GM19351 (cell line): ENCODE results near the gene FUT2.

Source experiments
- ATAC-seq: cut with Tn5 transposase; IDR thresholded peaks from one replicate; pipeline ENCODE4 v1.9.1; 2021; ENCODE audit warnings: mild to moderate bottlenecking, moderate library complexity; ENCODE audit not compliant: unreplicated experiment

Gene FUT2

DNA sequence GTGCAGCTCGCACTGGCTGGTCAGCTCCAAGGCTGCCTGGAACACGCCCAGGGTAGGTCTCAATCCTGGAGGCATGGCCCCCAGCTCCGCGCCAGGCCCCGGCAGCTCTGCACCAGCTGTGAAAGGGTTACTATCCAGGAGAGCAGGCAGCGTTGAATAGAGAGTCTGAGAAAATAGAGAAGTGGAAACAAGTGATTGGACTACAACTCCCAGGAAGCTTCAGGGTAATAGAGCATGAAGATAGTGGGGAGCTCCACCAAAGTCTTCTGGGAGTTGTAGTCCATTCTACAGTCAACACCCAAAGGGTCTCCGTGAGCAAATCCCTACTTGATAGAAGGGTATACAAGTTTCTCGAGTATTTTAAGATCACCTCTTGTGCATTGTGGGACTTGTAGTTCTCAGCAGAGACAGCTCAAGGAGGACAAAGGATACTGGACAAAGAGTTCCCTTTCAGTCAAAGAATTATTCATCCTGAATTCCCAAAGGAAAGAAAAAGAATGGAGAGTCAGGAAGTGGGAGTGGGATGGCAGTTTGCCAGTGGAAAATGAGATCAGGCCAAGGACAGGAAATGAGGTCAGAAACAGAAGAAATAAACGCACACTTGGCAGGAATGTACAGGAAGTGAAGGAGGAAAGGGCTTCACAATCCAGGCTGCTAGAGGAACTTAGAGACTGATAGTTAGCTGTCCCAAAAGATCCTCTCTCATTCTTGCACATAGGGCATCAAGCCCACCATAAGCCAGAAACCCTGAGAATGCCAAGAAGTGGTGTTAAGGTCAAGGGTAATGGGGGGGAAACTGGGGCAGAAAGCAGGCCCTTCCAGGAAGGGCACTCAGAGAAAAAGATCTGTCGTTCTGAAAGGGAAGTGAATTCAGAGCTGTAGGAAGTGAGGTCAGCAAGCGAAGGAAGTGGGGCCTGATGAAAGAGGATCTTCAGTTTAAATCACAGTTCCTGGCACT is 29.3 kb downstream of the FUT2 start:
- ATAC-seq: no peak

DNA sequence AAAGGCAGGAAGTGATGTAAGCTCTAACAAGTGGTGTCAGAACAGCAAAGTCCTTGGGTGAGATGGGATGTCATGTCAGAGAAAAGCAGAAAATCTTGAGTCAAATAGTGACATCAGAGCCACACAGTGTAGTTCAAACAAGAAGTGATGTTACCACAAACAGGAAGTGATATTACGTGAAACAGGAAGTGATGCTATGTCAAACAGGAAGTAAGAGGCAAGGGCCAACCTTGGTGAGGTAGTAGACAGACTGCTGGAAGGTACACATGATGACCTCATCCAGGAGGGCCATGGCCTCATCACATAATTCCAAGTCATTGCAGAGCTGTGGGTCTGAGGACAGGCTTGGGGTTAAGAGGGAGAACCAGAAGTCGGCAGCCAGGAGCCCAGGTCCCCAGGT is 30.8 kb downstream of the FUT2 start:
- no peak for ATAC-seq

DNA sequence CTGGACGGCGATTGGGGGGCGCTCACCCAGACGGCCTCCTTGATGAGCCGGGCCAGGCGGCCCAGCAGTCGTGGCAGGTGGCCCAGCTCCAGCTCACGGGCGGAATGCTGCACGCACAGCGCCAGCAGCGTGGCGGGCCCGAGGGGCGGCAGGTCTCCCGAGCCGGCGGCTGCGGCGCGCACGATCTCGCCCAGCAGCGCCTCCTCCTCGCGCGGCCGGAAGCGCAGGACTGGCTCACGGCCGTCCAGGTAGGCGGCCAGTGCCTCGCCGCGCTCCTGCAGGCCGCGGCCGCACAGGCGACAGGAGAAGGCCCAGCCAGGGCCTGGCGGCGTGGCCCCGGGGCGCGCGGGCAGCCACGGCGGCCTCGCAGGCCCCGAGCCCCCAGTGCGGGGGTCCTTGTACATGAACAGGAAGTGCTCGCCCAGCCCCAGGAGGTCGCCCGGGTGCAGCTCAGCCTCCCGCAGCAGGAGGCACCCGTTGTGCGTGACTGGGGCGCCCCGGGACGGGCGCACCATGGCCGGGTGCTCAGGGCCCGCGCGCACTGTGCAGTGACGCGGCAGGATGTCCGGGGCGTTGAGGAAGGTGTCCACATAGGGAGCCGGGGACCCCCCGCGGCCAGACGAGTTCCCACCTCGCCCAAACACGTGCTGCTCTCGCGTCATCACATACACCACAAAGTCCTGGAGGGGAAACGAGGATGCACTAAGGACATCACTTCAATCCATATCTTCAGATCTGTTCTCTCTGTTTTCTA is 33.3 kb downstream of the FUT2 start:
- ATAC-seq: no peak

DNA sequence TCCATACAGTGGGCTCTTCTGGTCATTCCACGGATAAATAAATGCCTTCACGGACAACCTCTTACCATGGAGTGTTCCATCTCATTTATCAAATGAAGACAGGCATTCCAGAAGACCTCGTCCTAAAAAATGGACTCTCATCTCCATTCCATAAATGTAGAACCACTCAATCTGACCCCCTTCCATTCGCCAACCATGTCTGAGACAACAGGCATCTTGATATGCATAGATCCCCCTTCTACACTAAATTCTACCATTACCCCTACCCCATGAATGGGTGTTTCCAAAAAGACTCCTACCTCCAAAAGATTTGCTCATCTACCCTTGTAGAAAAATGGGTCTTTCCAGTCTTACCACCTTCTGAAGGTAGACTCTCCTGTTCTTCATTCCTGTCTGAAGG is 35.7 kb downstream of the FUT2 start:
- no peak for ATAC-seq

DNA sequence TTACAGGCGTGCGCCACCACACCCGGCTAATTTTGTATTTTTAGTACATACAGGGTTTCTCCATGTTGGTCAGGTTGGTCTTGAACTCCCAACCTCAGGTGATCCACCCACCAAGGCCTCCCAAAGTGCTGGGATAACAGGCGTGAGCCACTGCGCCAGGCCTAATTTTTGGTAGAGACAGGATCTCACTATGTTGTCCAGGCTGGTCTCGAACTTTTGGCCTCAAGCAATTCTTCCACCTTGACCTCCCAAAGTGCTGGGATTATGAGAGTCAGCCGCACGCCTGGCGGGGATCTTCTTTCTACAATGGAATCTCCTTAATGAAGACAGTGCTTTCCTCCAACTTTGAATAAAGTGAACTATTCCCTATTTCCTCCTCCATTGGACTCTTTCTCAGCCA is 38.9 kb downstream of the FUT2 start:
- no peak for ATAC-seq

DNA sequence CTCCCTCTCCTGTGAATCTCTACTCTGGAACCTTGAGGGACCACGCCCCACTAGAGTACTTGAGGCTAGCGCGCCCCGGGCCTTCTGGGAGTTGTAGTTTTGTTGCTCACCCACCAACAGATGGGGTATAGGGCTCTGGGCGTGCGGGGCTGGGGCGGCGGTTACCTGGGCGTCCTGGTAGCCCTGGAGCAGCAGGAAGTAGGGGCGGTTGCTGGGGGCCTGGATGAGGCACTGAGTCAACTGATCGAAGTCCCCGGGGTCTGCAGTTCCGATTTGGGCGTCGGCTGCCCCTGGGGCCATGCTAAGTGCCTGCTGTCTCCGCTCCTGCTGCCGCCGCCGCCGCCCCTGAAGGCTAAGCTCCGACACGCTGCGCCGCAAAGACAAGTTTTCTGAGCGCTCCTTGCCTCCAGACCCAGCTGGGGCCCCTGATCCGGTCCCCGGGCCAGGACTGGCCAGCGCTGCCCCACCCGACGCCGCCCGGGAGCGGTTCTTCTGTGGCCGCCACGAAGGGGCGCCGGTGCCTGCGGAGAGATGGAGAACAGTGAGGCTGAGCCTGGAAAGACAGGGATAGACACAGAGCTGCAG is 39.4 kb downstream of the FUT2 start:
- no peak for ATAC-seq

DNA sequence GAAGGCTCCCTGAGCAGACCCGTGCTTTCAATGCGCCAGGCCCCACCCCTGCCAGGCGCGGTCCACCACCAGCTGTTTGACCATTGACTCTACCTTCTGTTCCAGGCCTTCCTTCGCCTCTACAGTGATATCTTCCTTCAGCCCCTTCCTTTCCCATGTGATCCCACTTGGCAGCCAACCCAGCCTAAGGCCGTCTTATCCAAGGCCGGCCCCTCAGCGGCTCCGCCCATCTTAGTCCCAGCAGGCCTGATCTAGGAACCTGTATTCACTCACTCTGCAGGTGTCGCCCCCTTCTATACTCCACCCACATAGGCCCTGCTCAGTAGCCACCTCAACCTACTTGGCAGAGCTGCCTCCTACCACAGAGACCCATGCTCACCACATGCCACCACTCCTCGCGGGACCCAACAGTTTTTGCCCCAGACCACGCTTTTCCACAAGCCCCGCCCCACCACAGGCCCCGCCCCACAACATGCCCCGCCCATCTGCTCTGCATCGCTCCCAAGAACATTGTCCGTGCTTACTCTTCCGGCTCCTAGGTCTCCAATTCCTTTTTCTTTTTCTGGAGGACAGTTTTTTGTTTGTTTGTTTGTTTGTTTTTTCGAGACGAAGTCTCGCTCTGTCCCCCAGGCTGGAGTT is 41.7 kb downstream of the FUT2 start:
- no peak for ATAC-seq

DNA sequence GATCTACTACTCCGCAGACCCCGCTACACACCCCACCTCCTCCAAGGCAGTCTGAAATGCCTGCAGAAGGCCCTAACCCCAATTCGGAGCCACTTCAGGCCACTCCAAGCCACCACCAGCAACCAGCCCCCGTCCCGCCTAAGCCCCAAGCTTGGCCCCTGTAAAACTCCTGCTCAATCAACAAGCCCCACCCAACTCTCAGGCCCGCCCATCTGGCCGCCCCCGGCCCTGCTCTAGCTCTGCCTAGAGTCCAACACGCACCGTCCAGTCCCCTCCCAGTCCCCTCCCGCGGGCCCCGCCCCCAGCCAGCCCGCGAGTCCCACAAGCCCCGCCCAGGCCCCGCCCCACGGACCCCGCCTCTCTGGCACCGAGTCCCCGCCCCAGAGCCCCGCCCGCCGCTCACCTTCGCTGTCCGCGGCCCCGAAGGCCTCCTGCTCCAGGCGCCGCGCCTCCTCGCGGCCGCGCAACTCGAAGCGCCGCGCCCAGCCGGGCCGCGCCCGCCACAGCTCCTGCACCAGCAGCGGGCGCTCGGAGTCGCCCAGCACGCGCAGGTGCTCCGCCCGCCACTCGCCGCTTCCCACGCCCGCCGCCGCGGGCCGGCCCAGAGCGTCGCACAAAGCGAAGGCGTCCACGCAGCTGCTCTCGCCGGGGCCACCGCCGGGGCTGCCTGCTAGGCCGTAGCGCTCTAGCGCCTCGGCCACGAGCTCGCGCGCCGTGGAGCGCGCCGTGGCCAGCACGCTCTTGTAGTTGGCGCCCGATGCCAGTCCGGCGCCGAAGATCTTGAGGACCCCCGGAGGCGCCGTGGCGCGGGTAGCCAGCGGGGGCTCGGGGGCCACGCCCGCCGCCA is 43.0 kb downstream of the FUT2 start:
- peak; percentile 90 for ATAC-seq

DNA sequence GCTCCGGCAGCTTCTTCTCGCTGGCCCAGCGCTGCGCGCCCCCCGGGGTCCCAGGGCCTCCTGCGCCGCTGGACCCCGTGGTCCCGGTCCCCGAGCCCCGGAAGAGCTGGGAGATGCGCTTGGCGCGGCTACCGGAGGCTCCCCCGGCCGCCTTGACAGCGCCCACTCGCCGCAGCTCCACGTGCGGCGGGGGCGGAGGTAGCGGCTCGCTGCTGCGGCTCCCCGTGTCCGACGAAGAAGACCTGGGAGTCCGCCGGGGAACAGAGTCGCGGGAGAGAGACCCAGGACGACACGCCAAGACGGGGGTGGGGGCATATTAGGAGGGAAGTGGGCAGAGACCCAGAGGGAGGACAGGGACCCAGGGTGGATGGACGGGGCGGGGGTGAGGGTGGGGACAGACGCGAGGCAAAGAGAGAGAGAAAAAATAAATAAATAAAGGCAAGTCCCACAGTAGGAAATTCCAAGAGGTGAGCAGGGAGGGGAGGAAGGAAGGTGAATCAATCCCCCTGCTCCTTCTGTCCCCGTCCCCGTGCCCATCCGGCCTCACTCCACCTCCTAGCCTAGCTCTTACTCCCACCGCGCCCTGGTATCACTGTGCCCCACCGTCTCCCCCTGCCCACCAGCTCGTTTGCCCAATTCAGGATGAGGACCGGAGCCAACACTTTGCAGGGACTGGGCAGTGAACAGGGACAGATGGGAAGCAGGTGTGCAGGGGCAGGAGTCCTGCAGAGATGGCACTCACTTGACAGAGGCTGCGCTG is 43.8 kb downstream of the FUT2 start:
- ATAC-seq: no peak

DNA sequence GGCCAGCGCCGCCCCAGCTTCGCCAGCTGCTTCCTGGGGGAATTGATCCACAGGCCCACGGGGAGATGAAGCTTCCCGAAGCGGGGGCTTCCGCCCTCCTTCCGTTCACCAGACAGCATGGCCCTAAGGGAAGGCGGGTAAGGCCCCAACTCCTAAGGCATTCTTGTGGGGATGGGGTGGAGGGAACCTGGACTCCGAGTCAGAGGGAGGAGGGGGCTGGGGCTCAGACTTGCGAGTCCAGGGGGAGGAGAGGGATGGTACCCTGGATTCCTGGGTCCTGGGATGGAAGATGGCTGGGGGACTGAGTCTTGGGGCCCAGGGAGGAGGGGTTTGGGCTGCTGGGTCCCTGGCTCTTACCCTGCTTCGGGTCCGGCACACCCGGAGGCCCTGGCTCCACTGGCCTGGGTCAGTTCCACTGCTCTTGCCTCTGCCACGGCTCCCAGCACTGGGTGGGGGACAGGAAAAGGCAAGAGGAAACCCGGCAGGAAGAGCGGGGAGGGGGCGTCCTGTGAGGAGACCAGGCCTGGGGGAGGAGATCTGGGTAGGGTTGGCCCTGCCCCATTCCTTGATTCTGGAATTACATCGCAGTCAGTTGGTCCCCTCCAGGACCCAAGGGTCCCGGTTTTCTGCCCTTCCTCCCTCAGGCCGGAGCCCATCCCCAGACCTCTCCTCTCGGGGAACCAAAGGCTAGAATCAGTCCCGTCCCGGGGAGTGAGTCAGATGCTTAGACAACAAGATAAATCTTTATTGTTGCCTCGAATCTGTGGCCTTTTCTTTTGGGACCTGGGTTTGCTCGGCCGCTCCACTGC is 44.6 kb downstream of the FUT2 start, which contains the start of gene RASIP1:
RASIP1 (minus strand) TSS at position 447 of the 809 bp plus-strand sequence; CDS start at position 119, 328 bp downstream.
- ATAC-seq: no peak

DNA sequence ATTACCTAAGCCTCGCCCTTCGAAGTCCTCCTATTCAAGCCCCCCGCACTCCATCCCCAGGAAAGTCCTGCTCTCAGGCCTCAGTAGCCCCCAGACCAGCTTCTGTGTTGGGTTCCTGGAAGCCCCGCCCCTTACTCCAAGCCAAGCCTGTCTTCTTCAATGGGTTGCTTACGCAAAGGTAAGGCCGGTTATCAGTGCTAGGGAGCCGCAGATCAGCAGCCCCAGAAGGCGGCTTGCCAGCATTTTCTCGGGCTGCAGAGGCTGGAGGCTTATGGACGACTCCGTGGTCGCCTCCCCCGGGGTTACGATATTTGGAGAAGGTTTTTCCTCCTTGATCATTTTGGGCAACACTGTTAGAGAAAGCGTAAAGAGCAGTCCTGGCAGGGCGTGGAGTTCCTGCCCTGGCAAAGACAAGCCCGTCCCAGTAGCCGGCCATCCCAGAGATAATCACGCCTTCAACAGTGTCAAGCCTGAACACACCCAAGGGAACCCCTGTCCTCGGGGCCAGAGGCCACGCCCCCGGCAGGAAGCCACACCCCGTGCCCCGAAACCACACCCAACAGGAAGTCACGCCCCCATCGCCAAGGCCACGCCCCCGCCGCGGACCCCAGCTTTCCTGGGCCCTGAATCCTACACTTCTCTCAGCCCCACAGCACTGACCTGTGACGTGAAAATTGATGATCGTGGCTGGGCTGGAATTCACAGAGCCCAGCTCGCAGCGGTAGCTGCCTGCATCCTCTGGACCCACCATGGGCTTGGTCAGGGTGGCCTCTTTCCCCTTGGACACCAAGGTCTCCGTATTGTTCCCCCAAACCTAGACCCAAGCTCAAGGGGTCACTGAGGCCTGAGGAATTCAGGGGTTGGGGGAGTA is 45.6 kb downstream of the FUT2 start:
- ATAC-seq: no peak

DNA sequence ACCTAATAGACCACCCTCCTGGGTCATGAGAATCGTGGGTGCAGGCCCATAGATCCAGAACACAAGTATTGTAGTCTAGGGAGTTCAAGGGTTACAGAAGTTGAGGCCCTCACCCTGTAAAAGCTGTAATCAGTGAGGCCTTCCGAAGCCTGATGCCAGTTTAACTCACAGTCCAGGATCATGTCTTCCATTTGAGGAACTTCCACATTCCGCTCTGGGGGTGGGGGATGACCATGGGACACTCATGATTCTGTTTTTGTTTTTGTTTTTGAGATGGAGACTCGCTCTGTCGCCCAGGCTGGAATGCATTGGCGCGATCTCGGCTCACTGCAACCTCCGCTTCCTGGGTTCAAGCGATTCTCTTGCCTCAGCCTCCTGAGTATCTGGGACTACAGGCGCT is 46.3 kb downstream of the FUT2 start:
- no peak for ATAC-seq

DNA sequence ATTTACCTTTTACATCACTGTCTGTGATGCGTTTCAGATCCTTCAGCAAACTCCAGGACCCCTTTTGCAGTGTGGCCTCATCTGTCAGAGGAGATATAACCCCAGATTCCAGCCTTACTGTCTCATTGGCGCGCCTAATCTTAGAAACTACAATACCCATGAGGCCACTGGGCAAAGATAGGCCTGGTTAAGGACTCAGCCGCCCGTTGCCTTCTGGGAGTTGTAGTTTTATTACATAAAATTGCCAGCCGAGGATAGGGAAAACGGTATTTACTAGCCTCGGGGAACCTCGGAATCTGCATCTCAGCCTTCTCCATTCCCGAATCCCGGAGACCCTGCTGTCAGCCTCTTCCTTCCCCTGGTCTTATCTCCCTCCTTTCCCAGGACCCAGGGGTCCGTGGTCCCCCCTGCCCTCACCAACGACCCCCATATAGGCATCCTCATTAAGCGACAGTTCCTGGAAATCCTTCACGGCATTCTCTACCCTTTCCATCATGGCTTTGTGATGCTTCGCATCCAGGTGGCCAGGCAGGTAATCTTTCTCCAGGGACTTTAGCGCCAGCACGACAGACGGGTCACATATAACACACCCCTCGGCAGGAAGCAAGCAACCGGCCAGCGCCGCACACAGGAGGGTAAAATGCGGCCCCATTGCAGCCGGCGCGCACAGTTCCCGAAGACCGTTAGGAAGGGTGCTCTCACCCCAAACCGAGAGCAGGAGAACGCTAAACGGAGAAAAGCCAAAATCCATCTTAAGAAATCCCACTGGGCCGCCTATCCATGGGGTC is 49.6 kb downstream of the FUT2 start:
- ATAC-seq: no peak

DNA sequence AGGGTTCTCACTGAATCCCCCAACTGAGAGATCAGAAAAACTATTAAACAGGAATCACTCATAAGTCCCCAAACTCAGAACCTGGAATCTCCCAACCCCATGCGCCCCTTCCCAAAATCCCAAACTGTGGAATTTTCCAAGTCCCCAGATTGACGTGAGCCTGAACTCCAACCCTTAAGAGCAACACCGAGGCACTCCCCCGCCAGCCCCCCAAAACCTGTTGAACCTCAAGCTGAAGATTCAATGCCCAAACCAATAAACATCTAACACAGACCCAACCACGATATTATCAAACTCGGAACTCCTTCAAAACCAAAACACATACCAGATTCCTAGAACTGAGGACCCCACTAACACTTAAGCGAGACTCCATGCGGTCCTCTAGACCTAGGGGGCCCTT is 50.3 kb downstream of the FUT2 start:
- no peak for ATAC-seq

DNA sequence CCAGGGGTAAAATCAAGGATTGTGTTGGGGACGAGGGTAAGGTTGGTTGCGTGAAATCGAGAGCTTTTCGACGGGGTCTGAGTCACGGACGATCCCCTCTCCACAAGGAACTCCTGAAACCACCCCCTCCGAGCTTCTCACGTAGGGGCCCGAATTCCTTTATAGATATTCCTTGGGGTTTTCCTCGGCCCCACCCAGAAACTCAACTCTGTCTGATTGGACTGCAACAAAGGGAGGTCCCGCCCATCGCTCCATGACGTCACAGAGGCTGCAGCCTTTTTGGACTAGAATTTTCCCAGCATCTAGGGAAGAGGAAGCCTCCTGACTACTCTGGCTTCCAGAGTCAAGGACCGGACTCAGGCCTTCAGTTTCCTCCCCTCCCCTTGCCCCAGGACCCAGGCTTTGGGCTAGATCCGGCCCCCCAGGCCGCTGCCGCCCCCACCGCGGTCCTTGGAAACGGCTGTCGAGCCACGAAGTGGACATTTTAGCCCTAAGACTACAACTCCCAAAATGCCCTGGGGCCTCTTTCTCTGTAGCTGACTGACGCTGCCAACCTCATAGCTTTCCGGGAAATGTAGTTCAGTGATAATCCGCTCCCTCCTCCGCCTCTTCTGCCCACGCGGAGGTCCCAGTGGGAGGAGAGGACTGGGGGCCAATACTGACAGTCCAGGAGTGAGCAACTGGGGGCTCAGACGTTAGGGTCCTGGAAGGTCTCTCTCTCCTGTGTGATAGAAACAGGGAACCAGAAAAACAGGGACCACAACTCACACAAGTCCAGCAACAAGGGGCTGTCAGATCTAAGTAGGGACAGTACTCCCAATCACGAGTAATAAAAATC is 51.2 kb downstream of the FUT2 start, which contains the start of gene IZUMO1:
IZUMO1 (minus strand) TSS at position 172 of the 838 bp plus-strand sequence. CDS start 1,050 bp downstream, outside the sequence.
- no peak for ATAC-seq
